Right forelimb (tissue), 1 donor: ENCODE results near the gene HNF4A.
"Not testable (repeated sequence)": the region's sequence is repeated elsewhere in the genome, so short reads cannot be mapped to it uniquely, and the experiment has no call there.

Source experiments
- DNase-seq: peaks from one replicate; pipeline ENCODE4 v3.0.0-alpha.2; 2018

The HNF4A gene

DNA sequence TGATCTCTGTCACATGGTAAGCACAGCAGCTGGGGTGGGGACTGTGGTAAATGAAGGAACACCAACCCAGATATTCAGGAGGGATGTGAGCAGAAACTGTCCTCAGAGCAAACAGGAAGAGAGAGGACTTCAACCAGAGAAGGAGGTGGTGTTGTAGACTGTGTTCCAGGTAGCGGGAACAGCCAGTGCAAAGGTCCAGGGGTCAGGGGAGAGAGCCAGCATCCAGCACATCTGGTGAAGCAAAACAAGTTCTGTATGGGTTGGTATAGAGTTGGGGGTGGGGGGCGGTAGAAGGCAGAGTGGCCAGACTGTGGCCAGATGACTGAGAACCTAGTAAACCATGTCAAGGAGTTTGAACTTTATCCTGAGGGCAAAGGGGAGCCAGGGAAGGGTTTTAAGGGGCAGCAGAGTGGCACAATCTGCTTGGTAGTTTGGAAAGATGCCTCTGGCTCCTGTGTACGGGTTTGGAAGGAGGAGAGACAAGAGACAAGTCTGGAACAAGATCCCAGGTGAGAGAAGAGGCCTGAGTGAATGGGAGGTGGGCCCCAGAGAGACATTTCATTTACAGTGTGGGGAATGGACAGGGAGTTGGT lies 92.4 kb downstream of the HNF4A start:
- no peak for DNase-seq

GRCh38 chr20:44448753-44449546 lies 93.5 kb downstream of the HNF4A start:
- DNase-seq: no peak

DNA sequence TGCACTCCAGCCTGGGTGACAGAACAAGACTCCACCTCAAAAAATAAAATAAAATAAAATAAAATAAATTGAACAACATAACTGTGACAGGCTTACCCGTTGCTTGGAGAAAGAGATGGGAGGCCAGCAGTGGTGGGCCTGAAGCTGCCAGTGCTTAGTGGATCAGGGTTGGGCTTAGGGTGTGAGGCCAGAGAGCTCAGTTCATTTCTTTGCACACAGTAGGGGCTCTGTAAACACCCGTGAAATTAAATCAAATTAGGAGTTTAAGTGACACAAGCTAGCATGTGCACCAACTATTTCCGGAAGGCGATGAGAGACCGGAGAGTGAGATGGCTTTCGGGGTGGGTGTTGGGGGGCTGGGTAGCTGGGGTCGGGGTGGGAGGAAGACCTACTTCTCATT lies 94.4 kb downstream of the HNF4A start:
- no peak for DNase-seq

DNA sequence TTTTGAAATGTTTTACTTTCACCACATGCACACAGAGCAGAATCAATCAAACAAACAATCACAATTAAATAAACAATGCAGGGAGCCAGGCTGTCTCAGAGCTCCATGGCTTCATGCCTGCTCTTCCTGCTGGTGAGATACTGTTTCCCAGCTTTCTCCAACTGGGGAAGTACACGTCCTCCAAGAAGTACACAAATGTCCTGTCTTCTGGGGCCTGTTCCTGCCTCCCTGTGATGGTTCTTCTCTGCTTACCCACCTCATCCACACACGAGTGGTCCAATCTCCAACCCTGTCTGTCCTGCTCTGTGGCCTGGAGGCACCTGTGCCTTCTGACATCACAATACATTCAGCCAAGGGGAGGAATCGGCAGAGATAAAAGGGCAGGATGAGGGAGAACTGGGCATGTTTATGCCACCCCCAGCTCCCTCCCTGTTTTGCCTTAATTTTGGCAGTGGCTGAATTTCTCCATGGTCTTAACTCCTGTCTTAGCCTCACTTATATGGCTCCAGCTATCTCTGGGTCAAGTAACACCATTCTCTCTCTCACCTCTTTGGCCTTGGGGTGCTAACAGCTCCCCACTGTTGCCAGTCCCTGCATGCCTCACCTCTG lies 94.9 kb downstream of the HNF4A start:
- no peak for DNase-seq

GRCh38 chr20:44450903-44451450 lies 95.5 kb downstream of the HNF4A start:
- DNase-seq: no peak

GRCh38 chr20:44454306-44454963 lies 98.9 kb downstream of the HNF4A start:
- no peak for DNase-seq

DNA sequence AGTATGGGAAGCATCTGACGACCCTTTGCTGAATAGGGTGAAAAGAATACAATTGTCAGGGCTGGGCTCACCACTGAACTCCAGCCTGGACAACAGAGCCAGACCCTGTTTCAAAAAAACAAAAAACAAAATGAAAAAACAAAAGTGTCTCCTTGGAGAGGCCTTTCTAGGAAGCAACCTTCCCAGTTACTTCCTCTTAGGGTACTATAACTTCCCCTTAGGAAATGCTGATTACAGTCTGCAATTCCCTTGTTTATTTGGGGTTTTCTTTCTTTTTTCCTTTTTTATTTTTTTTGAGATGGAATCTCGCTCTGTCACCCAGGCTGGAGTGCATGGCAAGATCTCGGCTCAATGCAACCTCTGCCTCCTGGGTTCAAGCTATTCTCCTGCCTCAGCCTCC lies 99.6 kb downstream of the HNF4A start:
- no peak for DNase-seq

DNA sequence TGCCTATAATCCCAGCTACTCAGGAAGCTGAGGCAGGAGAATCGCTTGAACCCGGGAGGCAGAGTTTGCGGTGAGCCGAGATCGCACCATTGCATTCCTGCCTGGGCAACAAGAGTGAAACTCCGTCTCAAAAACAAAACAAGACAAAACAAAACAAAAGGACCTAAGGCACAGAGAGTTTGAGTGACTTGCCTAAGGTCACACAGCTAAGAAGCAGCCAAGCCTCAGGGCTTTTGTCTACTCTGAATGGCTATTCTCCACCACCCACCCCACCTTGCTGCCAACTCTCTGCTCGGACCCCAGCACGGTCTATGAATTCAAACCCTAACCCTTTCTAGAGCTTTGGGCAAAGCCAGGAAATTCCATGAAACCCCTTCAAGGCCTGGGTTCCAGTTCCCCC lies 101.1 kb downstream of the HNF4A start:
- no peak for DNase-seq

DNA sequence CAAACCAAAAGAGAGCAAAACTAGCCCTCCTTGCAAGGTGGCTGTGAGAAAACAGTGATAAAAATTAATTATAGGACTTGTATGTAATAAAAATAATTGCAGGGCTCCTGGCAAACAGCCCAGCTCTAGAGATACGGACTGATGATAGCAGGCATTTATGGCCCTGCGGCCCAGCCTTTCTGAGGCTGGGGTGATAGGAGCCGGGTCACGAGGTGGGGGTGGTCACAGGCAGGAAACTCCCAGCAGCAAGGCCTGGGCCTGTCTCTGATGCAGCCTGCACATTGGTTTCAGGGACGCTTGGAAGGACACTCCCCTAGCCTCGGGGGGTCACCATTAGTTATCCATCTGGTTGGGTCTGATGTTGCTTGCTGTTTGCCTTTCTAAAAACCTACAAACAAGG lies 101.5 kb downstream of the HNF4A start:
- no peak for DNase-seq

DNA sequence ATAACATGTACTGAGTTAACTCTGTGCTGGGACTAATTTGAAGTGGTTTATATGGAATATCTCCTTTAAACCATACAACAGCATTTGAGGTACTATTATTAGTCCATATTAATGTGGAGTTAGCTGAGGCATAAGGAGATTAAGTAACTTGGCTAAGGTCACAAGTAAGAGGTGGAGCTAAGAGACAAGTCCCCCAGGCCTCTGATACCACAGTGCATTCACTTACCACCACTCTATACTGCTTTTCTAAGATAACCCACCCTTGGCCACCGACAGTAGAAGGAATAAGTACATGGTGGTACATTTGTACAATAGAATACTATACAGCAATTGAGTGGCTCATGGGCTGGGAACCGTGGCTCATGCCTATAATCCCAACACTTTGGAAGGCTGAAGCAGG lies 103.8 kb downstream of the HNF4A start:
- no peak for DNase-seq

GRCh38 chr20:44460795-44461141 lies 105.3 kb downstream of the HNF4A start:
- DNase-seq: no peak

DNA sequence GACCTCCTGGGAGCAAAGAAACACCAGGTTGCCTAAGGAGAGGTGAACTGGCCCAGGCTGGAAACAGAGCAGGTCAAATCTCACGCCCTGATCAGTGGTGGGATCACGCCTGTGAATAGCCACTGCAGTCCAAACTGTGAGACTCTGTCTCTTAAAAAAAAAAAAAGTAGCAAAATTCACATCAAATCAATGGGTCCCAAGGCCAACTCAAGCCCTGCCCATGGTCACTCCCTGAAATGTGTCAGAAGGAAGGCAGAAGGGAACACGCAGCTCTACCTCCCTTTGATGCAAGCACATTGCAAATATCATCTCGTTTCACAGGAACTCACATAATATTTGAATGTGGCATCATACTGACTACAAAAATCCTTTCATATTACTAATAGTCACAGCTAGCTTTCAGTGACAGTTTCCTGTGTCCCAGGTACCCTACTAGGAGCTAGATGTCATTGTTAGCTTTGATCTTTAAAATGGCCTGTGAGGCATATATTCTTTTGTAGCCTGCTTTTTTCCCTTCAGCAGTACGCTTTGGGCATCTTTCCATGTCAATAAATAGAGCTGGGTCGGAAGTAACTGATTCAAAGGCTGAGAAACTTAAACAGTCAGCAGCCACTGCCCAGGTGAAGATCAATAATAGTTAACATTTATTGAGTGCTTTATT lies 105.8 kb downstream of the HNF4A start:
- no peak for DNase-seq

- DNase-seq: no peak
These were observed 106.3 kb downstream of the HNF4A start for GRCh38 chr20:44461803-44462174.

GRCh38 chr20:44463466-44463865 lies 108.0 kb downstream of the HNF4A start:
- DNase-seq: no peak

DNA sequence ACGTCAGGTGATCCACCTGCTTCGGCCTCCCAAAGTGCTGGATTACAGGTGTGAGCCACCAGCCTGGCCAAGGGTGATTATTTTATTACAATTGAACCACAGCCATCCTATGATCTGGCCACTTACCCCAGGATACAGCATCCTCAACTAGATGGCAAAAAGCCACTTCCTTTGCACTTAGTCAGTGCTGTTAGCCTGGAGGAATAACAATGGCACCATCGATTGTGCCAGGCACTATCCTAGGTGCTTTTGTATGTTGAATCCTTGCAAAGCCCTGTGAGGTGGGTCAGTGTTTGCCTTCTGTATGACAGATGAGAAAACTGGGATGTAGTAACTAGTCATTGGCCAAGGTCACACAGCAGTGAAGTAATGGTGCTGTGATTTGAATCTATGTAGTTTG lies 109.0 kb downstream of the HNF4A start:
- DNase-seq: no peak

DNA sequence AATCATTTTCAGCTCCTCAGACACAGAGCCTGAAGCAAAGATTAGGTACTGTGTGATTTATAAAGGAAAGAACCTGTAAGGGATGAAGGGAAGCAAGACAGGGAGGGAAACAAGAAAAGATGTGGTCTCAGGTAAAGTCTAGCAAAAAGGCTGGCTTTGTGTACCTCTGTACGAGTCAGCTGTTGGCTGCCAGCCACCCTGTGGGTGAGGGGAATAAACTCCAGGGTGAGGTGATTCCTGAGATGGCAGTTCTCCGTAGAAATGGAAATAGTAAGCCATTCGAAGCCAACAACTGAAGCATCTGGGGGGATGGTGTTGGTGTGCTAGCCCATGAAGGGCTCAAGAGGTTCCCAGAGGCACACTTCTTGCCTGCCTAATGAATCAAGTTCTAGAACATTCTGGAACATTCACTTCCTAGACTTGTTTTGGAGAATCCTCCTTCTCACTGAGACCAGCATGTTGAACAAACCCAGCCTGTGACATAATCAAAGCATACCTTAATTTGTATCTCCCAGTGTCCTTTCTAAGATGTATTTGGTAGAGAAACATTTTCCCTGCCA lies 109.6 kb downstream of the HNF4A start:
- DNase-seq: no peak

DNA sequence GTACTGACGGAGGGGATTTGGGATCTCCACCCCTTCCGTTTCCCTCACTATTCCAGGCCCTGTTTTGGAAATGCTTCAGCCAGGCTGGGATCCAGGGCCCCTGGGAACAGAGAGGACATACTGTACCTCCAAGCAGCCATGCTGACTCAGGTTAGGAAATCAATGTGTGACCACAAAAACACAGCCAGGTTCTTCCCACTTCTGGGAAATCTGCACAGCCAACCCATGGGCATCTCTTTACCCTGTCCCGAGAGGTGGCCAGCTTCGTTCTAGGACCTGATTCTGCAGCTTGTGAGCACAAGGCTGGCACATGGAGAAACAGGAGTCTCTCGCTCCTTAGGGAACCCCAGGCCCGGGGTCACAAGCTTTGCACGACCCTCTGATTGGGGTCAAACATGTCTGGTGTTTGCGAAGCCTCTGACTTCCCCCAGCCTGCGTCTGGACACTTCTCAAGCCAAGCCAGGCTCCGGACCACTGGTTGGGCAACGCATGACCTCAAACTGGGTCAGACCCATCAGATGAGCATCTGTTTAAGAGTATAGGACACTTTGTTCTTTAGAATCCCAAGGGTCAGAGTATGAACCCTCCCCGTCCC lies 111.9 kb downstream of the HNF4A start:
- DNase-seq: no peak

- no peak for DNase-seq
These were observed 112.7 kb downstream of the HNF4A start for GRCh38 chr20:44468044-44468782.

- no peak for DNase-seq
These were observed 114.8 kb downstream of the HNF4A start for GRCh38 chr20:44470327-44470726.

DNA sequence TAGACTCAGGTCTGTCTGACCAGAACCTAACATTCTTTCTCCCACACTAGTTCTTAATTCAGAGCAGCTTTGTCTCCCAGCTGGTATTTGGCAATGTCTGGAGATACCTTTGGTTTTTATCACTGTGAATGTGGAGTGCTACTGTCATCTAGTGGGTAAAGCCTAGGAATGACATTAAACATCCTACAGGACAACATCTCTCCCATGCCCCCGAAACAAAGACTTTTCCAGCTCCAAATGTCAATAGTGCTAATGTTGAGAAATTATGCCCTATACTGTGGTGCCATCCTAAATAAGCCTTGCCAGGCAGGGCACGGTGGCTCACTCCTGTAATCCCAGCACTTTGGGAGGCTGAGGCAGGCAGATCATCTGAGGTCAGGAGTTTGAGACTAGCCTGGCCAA lies 116.0 kb downstream of the HNF4A start:
- DNase-seq: no peak

GRCh38 chr20:44472283-44472682 lies 116.8 kb downstream of the HNF4A start:
- DNase-seq: not testable (repeated sequence)

DNA sequence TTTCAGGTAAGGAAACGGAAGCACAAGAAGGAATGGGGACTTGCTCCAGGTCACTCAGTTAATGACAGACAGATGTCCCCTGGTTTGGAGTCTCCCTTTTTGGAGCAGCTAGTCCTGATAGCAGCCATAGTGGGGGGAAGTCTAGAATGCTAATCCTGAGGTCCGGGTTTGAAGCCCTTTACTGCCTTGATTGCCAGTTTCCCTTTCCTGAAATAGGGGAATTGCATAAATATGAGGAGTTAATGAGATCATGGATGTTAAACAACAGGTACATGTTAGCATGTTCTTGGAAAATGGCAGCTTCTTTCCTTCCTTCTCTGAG lies 119.8 kb downstream of the HNF4A start:
- no peak for DNase-seq
